Testis (tissue), 3 donors: ENCODE measurements around the gene FBXO31. TPM values are rescaled to one million over a fixed set of nuclear protein-coding genes. Genes with fewer than 3 reads are reported as not detected.
"Not testable (repeated sequence)": the region's sequence is repeated elsewhere in the genome, so short reads cannot be mapped to it uniquely, and the experiment has no call there.

ENCODE experiments used
- DNase-seq: peaks from one replicate; pipeline ENCODE4 v3.0.0-alpha.2; 2019
- H3K27ac ChIP-seq, 2 donors: fragments of 200-600 bp; sonication (generic); one replicate each; pipeline ENCODE4 v1.5.1; 2019
- H3K27me3 ChIP-seq: fragments of 200-600 bp; sonication (generic); one replicate; pipeline ENCODE4 v1.5.1; 2019
- H3K36me3 ChIP-seq: fragments of 200-600 bp; sonication (generic); one replicate; pipeline ENCODE4 v1.5.1; 2017; ENCODE audit warnings: low read depth; ENCODE audit errors: missing control alignments
- H3K4me1 ChIP-seq: fragments of 200-600 bp; sonication (generic); one replicate; pipeline ENCODE4 v1.5.1; 2019
- H3K4me3 ChIP-seq, 2 donors: fragments of 200-600 bp; sonication (generic); one replicate each; pipeline ENCODE4 v1.5.1; 2017 to 2019
- H3K9me3 ChIP-seq: fragments of 200-600 bp; sonication (generic); one replicate; pipeline ENCODE4 v1.5.1; 2017
- CTCF ChIP-seq, 3 experiments: fragments of 450-650 bp in 2 of 3; fragments of 200-600 bp in 1 of 3; sonication (generic) in 1 of 3; IDR thresholded peaks; one replicate each; pipeline ENCODE4 v1.5.1; 2016 to 2019; ENCODE audit warnings: antibody characterized with exemption in 3 of 3, mild to moderate bottlenecking in 2 of 3, moderate library complexity in 1 of 3
- POLR2A ChIP-seq: fragments of 450-650 bp; IDR thresholded peaks from one replicate; pipeline ENCODE4 v1.6.1; 2017; ENCODE audit warnings: antibody characterized with exemption, mild to moderate bottlenecking, moderate library complexity
- WGBS, 2 donors: methylation state at CpG; one replicate each; pipeline ENCODE4 v1.1.5; 2018; 5-methylcytosine and 5-hydroxymethylcytosine counted together
- intact Hi-C: fragments of 100-400 bp; cut with DNase I; formaldehyde crosslinking; loops from one replicate; pipeline ENCODE4 v1.15.1; 2023; ENCODE audit warnings: low total_unique reads
- polyA plus RNA-seq: library from polyadenylated mRNA; stranded (reverse); fragments of 350-450 nt; fragmentation: Illumina TruSeq; extraction: RNeasy Lipid Tissue Mini Kit (QIAGEN cat#74804); gene quantifications from one replicate; pipeline ENCODE4 v1.2.3, GENCODE V29; 2014; ENCODE audit warnings: low read depth, low replicate concordance; ENCODE audit not compliant: insufficient read depth
- total RNA-seq, 2 donors: library from RNA; depleted of rRNA; stranded (reverse); fragments of >200 nt; gene quantifications; one replicate each; pipeline ENCODE4 v1.2.3, GENCODE V29; 2016

FBXO31 gene
- total and polyA plus RNA-seq, 3 donors from 2014 or later, result 73.9 to 215 (median 115) TPM

- intact Hi-C loops, result no loop called here
- no peak for TF ChIP-seq CTCF (IDR thresholded peaks at IDR 0.05)
- peak; percentile 77 for TF ChIP-seq POLR2A
- Histone ChIP-seq H3K9me3 (no peaks in the 10 kb centered on the region), H3K27ac (peak within 1 kb of the TSS; percentile 98 to 100), H3K27me3 (no peaks in the 10 kb centered on the region), H3K4me1 (peaks cover 27% of the 10 kb centered on the region), H3K36me3 (no peaks in the 10 kb centered on the region), H3K4me3 (peak within 1 kb of the TSS; percentile 85 to 96)
- 0 to 1% methylated on average over 4 to 39 of the region's 113 CpGs for WGBS, 2 donors
- DNase-seq, result peak; percentile 96
These were observed 8.6 kb upstream of the FBXO31 start, which contains the start of gene MAP1LC3B for GRCh38 chr16:87391950-87392820. Gene MAP1LC3B (plus strand): TSS chr16:87392336. CDS start chr16:87392428, 92 bp downstream.

- H3K36me3 ChIP-seq, result no peaks in the 10 kb centered on the region
- TF ChIP-seq POLR2A (no peak), CTCF (IDR thresholded peaks at IDR 0.05) (peak in 1 of 3 experiments; percentile 7)
- H3K4me1 ChIP-seq, result peaks cover 28% of the 10 kb centered on the region
- H3K9me3 ChIP-seq, result no peaks in the 10 kb centered on the region
- 6 to 8% methylated on average over 20 to 44 of the region's 44 CpGs for WGBS, 2 donors
- peak overlapping the region; percentile 98 to 100 for H3K27ac ChIP-seq
- H3K27me3 ChIP-seq, result no peaks in the 10 kb centered on the region
- peak; percentile 57 for DNase-seq
- intact Hi-C loops, result no loop called here
- H3K4me3 ChIP-seq, result peak overlapping the region; percentile 85 to 96
These were observed 7.9 kb upstream of the FBXO31 start for GRCh38 chr16:87391324-87391949.

- no peak for TF ChIP-seq CTCF (IDR thresholded peaks at IDR 0.05)
- TF ChIP-seq POLR2A, result no peak
- 78 to 81% methylated on average over 18 to 24 of the region's 24 CpGs for WGBS, 2 donors
- Histone ChIP-seq H3K27me3 (no peaks in the 10 kb centered on the region), H3K4me3 (peak overlapping the region; percentile 85 to 96), H3K4me1 (peaks cover 28% of the 10 kb centered on the region), H3K9me3 (no peaks in the 10 kb centered on the region), H3K27ac (peak overlapping the region; percentile 98 to 100), H3K36me3 (no peaks in the 10 kb centered on the region)
- intact Hi-C loops, result no loop called here
- no peak for DNase-seq
These were observed 7.2 kb upstream of the FBXO31 start for GRCh38 chr16:87390641-87391323.

- intact Hi-C loops, H3K9me3 ChIP-seq, DNase-seq, H3K4me3 ChIP-seq, H3K27me3 ChIP-seq, H3K36me3 ChIP-seq, H3K27ac ChIP-seq: not testable (repeated sequence)
- peaks cover 27% of the 10 kb centered on the region for H3K4me1 ChIP-seq
- WGBS, 2 donors, result 88 to 97% methylated on average over 9 of the region's 9 CpGs
These were observed 6.3 kb upstream of the FBXO31 start for GRCh38 chr16:87389914-87390313.

- WGBS, 2 donors, result 84 to 91% methylated on average over 5 of the region's 5 CpGs
- Histone ChIP-seq H3K27me3 (no peaks in the 10 kb centered on the region), H3K4me1 (peaks cover 32% of the 10 kb centered on the region), H3K9me3 (no peaks in the 10 kb centered on the region), H3K27ac (peak overlapping the region; percentile 95 to 97), H3K4me3 (no peak overlapping the region), H3K36me3 (no peaks in the 10 kb centered on the region)
- intact Hi-C loops, result no loop called here
- no peak for TF ChIP-seq POLR2A
- no peak for TF ChIP-seq CTCF (IDR thresholded peaks at IDR 0.05)
- DNase-seq, result no peak
These were observed 5.7 kb upstream of the FBXO31 start for GRCh38 chr16:87389245-87389644.
